Measurements from ENCODE around the gene MAG. TPM values are rescaled to one million over a fixed set of nuclear protein-coding genes. Genes with fewer than 3 reads are reported as not detected.

The MAG gene
- total RNA-seq, 1 experiment from 2014 or later, result not detected

GRCh38 chr19:35315883-35316282, 23.9 kb downstream of the MAG start:
- Histone ChIP-seq H3K27ac (ENCODE audit: insufficient read length, low read depth, low read length) (no peak overlapping the region), H2BK20ac (ENCODE audit: low read depth, low read length, poor library complexity, severe bottlenecking) (no peak overlapping the region), H4K20me1 (ENCODE audit: control insufficient read depth, insufficient read depth, insufficient read length) (no peaks in the 10 kb centered on the region), H4K91ac (ENCODE audit: insufficient read length, low read depth, low read length) (no peak overlapping the region), H3K79me2 (ENCODE audit: insufficient read depth, low read length) (no peaks in the 10 kb centered on the region), H2BK5ac (ENCODE audit: insufficient read length, low read length) (no peak overlapping the region), H4K8ac (replicated peaks; ENCODE audit: insufficient read length, low read depth, low read length) (no peak overlapping the region), H3K4me2 (ENCODE audit: insufficient read depth, insufficient read length, low read length) (no peak overlapping the region), H3K18ac (ENCODE audit: insufficient read length, low read depth, low read length) (no peak overlapping the region), H3K79me1 (ENCODE audit: insufficient read depth, low read depth, low read length, poor library complexity, severe bottlenecking) (no peaks in the 10 kb centered on the region), H3K27me3 (ENCODE audit: insufficient read depth, low read length) (no peaks in the 10 kb centered on the region), H2BK120ac (ENCODE audit: low read depth, low read length, poor library complexity, severe bottlenecking) (no peak overlapping the region), H3K14ac (ENCODE audit: insufficient read depth, low read length) (no peak overlapping the region), H3T11ph (ENCODE audit: low read length) (no peak overlapping the region), H3K4ac (ENCODE audit: low read depth, low read length) (no peak overlapping the region), H2AK5ac (ENCODE audit: insufficient read length, low read length) (no peak overlapping the region), H3K23me2 (ENCODE audit: insufficient read length, low read depth, low read length, poor library complexity, severe bottlenecking) (no peaks in the 10 kb centered on the region), H3K9ac (ENCODE audit: extremely low read depth, insufficient read length, low read length) (no peak overlapping the region), H4K5ac (ENCODE audit: insufficient read length, low read depth, low read length) (no peak overlapping the region), H2AFZ (ENCODE audit: low read length) (no peak overlapping the region), H3K56ac (ENCODE audit: insufficient read length, low read depth, low read length) (no peak overlapping the region), H3K9me3 (ENCODE audit: control insufficient read depth, low read depth, low read length) (no peaks in the 10 kb centered on the region), H3K23ac (ENCODE audit: insufficient read length, low read depth, low read length) (no peak overlapping the region), H2BK15ac (ENCODE audit: low read depth, low read length) (no peak overlapping the region), H3K4me1 (ENCODE audit: insufficient read depth, low read length) (no peaks in the 10 kb centered on the region), H2BK12ac (ENCODE audit: insufficient read length, low read depth, low read length) (no peak overlapping the region)
- no peaks in the 10 kb centered on the region for H3K36me3 Mint-ChIP-seq (ENCODE audit: insufficient read depth in 1 of 3, low read depth in 3 of 3)
- no peak overlapping the region for H3K27ac Mint-ChIP-seq
- no peaks in the 10 kb centered on the region for H3K4me1 Mint-ChIP-seq
- H3K27me3 Mint-ChIP-seq (ENCODE audit: low read depth), result no peaks in the 10 kb centered on the region; the same call in 1 of the 2 replicates
- no CpG with 5 or more reads among the region's 9 CpGs for WGBS (ENCODE audit: extremely low coverage, insufficient read length, low lambda C conversion rate)
- DNase-seq, result no peak
- no peak overlapping the region for H3K4me3 Mint-ChIP-seq
- no peaks in the 10 kb centered on the region for H3K9me3 Mint-ChIP-seq
- TF ChIP-seq CTCF (conservative IDR thresholded peaks at IDR 0.05), result no peak

Measured in H9 (cell line).